Stimulated activated naive CD8-positive, alpha-beta T cell treated with anti-CD3 and anti-CD28 coated beads, Interleukin-15, amount 100 ng/mL, for 72 hours (primary cell): ENCODE measurements around the gene TSR3.
A peak's percentile ranks its signal among the peaks of the same experiment; 100 is the strongest.

Experiments
- ATAC-seq: fragments of 150-1000 bp; cut with Tn5 transposase; 2 replicates; pipeline ENCODE4 v1.10.0; 2021; ENCODE audit warnings: mild to moderate bottlenecking, moderate library complexity
- DNase-seq, 2 donors: peaks; one replicate each; pipeline ENCODE4 v3.0.0; 2021 to 2022
- H3K27ac Mint-ChIP-seq, 2 donors: one replicate each; pipeline ENCODE4 v1.8.0; 2022; ENCODE audit warnings: mild to moderate bottlenecking in 2 of 2, mixed read lengths in 2 of 2, moderate library complexity in 2 of 2
- H3K27me3 Mint-ChIP-seq: one replicate; pipeline ENCODE4 v1.8.0; 2022; ENCODE audit warnings: mixed read lengths
- H3K4me1 Mint-ChIP-seq: one replicate; pipeline ENCODE4 v1.8.0; 2022; ENCODE audit warnings: mild to moderate bottlenecking, mixed read lengths
- H3K4me3 Mint-ChIP-seq, 2 donors: one replicate each; pipeline ENCODE4 v1.8.0; 2022; ENCODE audit warnings: mild to moderate bottlenecking in 2 of 2, mixed read lengths in 2 of 2, moderate library complexity in 1 of 2
- H3K9me3 Mint-ChIP-seq, 2 donors: one replicate each; pipeline ENCODE4 v1.8.0; 2022; ENCODE audit warnings: mixed read lengths in 2 of 2

The TSR3 gene

DNA sequence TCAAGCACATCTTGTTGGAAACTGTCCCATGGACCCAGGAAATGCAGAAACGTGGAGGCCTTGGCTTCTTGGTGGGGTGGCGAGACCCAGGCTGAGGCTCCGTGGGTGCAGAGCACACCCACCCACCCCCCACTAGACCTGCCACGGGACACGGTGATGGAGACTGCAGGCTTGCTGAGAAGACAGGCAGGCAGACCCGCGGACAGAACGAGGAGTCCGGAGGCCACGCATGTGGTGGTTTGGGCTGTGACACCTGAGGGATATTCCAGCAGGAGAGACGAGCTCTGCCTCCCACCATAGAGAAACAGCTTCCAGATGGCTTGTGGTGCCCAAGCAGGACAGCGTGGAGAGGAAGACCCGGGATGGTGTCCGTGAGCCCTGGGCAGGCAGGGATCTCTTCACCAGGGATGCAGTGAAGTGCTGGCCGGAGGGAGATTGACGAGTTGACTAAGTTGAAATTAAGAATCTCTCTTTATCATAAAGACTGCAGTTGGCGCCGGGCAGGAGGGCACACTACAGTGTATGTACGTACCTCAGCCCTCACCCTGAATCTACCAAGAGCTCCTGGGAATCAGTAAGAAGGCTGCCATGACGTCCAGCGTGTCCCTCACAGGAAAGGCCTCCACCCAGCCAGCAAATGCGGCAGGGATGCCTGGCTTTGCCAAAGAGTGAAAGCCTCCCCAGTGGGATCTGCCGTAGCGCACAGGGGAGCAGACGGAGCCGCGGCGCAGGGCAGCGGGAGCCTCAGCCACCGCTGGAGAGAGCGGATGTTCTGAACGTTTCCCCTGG, 34.0 kb downstream of the TSR3 start:
- DNase-seq (no peak), ATAC-seq (no peak)
- Mint-ChIP-seq H3K9me3 (no peaks in the 10 kb centered on the region), H3K4me1 (peaks cover 23% of the 10 kb centered on the region), H3K4me3 (no peak overlapping the region), H3K27ac (no peak overlapping the region), H3K27me3 (no peaks in the 10 kb centered on the region)

GRCh38 chr16:1316033-1316405, 35.7 kb downstream of the TSR3 start:
- H3K27me3 Mint-ChIP-seq = no peaks in the 10 kb centered on the region
- no peak for ATAC-seq
- peaks cover 40% of the 10 kb centered on the region for H3K4me1 Mint-ChIP-seq
- no peak for DNase-seq
- H3K4me3 Mint-ChIP-seq = no peak overlapping the region
- H3K9me3 Mint-ChIP-seq = no peaks in the 10 kb centered on the region
- peak overlapping the region in 1 of 2 donors; percentile 80 for H3K27ac Mint-ChIP-seq

GRCh38 chr16:1315081-1316032, 36.3 kb downstream of the TSR3 start:
- H3K27me3 Mint-ChIP-seq = no peaks in the 10 kb centered on the region
- ATAC-seq (no peak), DNase-seq (no peak)
- no peaks in the 10 kb centered on the region for H3K9me3 Mint-ChIP-seq
- peaks cover 47% of the 10 kb centered on the region for H3K4me1 Mint-ChIP-seq
- peak overlapping the region in 1 of 2 donors; percentile 80 for H3K27ac Mint-ChIP-seq
- no peak overlapping the region for H3K4me3 Mint-ChIP-seq

GRCh38 chr16:1314399-1315068, 37.1 kb downstream of the TSR3 start:
- Mint-ChIP-seq H3K4me3 (no peak overlapping the region), H3K4me1 (peaks cover 52% of the 10 kb centered on the region), H3K27me3 (no peaks in the 10 kb centered on the region), H3K9me3 (no peaks in the 10 kb centered on the region), H3K27ac (peak overlapping the region in 1 of 2 donors; percentile 71)
- DNase-seq (no peak), ATAC-seq (no peak)

- DNase-seq = no peak
- Mint-ChIP-seq H3K4me1 (peaks cover 47% of the 10 kb centered on the region), H3K27me3 (no peaks in the 10 kb centered on the region), H3K9me3 (no peaks in the 10 kb centered on the region), H3K4me3 (no peak overlapping the region), H3K27ac (no peak overlapping the region)
- no peak for ATAC-seq
Measured at GRCh38 chr16:1313721-1314369, 37.8 kb downstream of the TSR3 start.

DNA sequence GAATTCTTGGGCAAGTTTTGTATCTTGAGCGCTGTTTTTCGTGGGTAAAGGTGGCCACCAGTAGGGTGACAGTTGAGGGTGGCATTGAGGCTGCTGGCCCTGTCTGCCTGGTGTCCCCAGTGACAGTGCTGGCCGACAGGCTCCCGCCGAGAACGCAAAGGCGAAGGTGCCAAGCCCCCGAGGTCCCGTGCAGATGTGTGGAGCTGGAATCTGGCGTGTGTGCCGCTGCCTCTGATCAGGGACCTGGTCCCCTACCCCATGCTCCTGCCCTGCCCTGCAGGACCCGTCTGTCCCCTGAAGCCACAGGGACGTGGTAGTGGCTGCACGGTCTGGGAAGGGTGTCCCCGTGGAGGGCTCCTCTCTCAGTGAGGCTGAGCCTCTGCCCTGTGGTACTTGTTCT, 38.8 kb downstream of the TSR3 start:
- peaks cover 42% of the 10 kb centered on the region for H3K4me1 Mint-ChIP-seq
- DNase-seq = no peak
- no peaks in the 10 kb centered on the region for H3K27me3 Mint-ChIP-seq
- H3K27ac Mint-ChIP-seq = no peak overlapping the region
- ATAC-seq = no peak
- peak overlapping the region in 1 of 2 donors; percentile 35 for H3K4me3 Mint-ChIP-seq
- H3K9me3 Mint-ChIP-seq = no peaks in the 10 kb centered on the region

DNA sequence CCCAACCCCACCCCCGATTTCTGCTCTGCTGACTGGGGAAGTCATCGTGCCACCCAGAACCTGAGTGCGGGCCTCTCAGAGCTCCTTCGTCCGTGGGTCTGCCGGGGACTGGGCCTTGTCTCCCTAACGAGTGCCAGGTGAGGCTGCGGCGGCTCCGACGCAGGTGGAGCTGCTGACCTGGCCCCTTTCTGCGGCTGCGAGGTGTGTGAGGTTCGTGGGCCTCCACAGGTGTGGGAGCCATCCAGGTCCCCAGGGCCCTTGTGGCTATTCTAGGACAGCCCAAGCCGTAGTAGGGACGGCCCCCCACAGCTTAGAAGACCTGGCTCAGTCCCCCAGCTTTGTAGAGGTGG, 39.2 kb downstream of the TSR3 start:
- Mint-ChIP-seq H3K4me1 (peaks cover 42% of the 10 kb centered on the region), H3K4me3 (peak overlapping the region; percentile 35 to 98), H3K9me3 (no peaks in the 10 kb centered on the region), H3K27me3 (no peaks in the 10 kb centered on the region), H3K27ac (peak overlapping the region in 1 of 2 donors; percentile 27)
- no peak for DNase-seq
- no peak for ATAC-seq

- Mint-ChIP-seq H3K27ac (peak overlapping the region in 1 of 2 donors; percentile 71), H3K4me1 (peaks cover 42% of the 10 kb centered on the region), H3K9me3 (no peaks in the 10 kb centered on the region), H3K4me3 (peak overlapping the region; percentile 95 to 98), H3K27me3 (no peaks in the 10 kb centered on the region)
- DNase-seq (no peak), ATAC-seq (no peak)
Measured at GRCh38 chr16:1311738-1312466, 39.8 kb downstream of the TSR3 start.

DNA sequence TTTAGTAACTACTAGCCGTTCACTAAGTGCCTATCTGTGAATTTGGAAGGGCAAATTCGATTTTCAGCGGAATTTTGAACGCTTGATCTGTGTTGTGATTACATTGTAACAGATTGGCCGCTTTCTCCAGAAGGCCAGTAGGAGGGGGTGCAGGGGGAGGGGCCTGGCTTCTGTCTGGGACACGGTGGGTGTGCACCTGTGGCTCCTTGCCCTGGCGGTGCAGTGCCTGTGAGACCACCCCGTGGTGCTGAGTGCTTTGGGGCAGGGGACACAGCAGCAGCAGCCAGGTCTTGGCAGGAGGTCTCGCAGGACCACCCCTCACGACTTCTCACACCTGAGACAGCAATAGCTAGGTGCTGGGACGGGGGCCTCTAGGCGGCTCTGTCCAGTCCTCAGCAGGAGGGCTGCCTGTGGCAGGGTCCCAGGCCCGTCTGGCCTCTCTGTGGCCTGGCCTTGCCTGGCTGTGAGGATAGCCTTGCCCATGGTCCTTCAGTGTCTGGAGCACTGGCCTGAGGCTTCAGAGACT, 40.4 kb downstream of the TSR3 start:
- H3K9me3 Mint-ChIP-seq = no peaks in the 10 kb centered on the region
- peaks cover 47% of the 10 kb centered on the region for H3K4me1 Mint-ChIP-seq
- ATAC-seq = no peak
- DNase-seq = no peak
- peak overlapping the region; percentile 95 to 98 for H3K4me3 Mint-ChIP-seq
- no peaks in the 10 kb centered on the region for H3K27me3 Mint-ChIP-seq
- H3K27ac Mint-ChIP-seq = peak overlapping the region; percentile 93 to 98

DNA sequence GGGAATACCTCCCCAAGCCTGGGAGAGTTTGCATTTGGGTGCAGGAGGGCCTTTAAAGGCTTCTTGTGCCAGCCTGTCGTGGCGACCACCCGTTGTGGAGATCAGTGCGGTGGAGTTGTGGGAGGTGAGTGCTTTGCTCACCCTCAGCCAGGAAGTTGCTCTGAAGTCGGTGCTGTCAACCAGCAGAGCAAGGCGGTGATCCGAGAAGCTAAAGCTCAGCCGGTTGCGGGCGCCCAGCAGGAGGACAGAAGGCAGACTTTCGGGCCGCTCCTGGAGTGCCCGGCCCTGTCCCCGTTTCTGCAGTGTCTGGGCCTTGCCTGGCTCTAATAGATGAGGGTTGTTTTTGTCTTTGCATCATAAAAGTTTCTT, 40.9 kb downstream of the TSR3 start:
- peak overlapping the region; percentile 93 to 98 for H3K27ac Mint-ChIP-seq
- ATAC-seq (no peak), DNase-seq (peak in 1 of 2 donors; percentile 30)
- H3K27me3 Mint-ChIP-seq = no peaks in the 10 kb centered on the region
- H3K4me1 Mint-ChIP-seq = peaks cover 51% of the 10 kb centered on the region
- H3K9me3 Mint-ChIP-seq = no peaks in the 10 kb centered on the region
- H3K4me3 Mint-ChIP-seq = peak overlapping the region; percentile 95 to 98

DNA sequence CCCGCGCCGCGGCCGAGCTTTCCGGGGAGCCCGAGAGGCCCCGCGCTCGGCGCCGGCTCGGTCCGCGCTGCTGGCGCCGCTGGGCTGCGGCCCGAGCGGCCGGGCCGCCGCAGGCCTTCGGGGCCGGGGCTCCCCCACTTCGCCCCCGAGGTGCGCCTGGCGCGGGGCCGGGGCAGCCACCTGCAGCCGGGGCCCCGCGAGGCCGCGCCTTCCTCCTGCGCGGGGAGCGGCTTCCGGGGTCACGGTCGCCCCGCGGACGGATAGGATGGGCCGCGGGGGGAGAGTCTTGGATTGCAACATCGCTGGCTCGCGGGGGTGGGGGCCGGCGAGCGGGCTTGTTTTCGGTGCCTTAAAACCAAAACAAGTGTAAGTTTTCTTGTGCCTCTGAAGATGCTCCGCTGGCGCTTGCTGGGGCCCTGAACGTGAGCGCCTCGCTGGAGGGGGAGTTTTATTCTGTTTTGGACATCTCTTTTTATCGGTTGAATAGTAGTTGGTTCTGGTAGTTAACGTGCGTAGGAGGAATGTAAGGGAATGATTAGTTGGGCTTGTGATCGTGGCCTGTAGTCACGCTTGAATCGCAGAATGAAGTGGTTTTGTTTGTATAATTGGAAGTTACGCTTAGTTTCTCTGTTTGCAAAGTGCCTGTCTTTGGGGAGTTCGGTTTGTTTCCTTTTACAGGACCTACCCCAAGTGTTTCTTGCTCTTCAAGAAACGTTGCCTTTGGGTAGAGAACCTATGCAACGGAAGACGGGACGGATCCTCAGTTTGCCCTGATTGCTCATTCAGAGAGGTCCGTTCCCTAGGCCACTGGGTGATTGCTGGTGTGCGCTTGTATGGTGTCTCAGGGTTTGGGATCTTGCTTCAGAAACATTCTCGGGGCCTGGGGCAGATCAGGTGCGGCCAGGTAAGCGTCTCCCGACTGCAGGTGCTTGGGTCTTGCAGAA, 41.5 kb downstream of the TSR3 start:
- no peaks in the 10 kb centered on the region for H3K9me3 Mint-ChIP-seq
- H3K4me3 Mint-ChIP-seq = peak overlapping the region; percentile 95 to 98
- DNase-seq (peak; percentile 60 to 70), ATAC-seq (peak; percentile 44)
- no peaks in the 10 kb centered on the region for H3K27me3 Mint-ChIP-seq
- peaks cover 58% of the 10 kb centered on the region for H3K4me1 Mint-ChIP-seq
- peak overlapping the region; percentile 93 to 98 for H3K27ac Mint-ChIP-seq

DNA sequence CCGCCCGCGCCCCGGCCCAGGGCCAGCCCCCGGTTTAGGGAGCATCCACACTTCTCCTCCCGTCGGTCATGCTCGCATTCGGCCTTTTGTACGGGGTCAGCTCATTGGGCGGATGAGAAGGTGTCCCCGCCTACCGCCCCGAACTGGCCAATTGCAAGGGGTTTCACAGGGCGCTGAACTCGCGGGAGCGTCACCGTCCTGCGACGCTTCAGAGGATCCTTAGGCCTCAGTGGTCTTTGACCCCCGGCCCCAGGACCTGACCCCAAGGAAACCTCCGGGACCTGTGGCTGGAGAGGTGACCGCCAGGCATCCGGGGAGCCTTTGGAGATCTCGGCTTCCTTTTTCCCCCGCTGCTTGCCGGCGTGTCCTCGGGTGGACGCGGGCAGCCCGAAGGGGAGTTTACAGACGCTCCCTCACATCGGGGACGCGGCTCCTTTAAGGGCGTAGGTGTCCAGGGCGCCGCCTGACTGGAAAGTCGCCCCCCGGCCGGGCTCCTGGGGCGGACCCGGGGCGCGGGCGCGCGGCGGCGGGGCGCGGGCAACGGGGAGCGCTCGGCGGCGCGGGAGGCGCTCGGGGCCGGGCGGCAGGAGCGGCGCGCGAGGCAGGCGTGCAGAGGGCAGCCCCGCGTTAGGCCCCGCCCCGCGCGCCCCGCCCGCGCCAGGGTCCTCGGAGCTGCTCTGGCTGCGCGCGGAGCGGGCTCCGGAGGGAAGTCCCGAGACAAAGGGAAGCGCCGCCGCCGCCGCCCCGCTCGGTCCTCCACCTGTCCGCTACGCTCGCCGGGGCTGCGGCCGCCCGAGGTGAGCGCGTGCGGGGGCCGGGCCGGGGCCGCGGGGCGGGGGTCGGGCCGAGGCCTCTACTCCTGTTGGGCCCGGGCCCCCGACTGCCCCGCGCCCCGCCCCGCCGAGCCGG, 42.4 kb downstream of the TSR3 start, which contains the start of gene UBE2I:
UBE2I (plus strand) TSS at position 660 of the 909 bp plus-strand sequence. CDS start 4,395 bp downstream, outside the sequence.
- Mint-ChIP-seq H3K27me3 (no peaks in the 10 kb centered on the region), H3K4me1 (peaks cover 64% of the 10 kb centered on the region), H3K27ac (peak within 1 kb of the TSS; percentile 100), H3K4me3 (peak within 1 kb of the TSS; percentile 95 to 98), H3K9me3 (no peaks in the 10 kb centered on the region)
- DNase-seq = peak; percentile 99 to 100
- ATAC-seq = peak; percentile 83
